HG02610 (cell line): ENCODE results near the gene BTBD2.
A peak's percentile ranks its signal among the peaks of the same experiment; 100 is the strongest.

Experiments
- ATAC-seq: cut with Tn5 transposase; IDR thresholded peaks from one replicate; pipeline ENCODE4 v1.9.1; 2021; ENCODE audit warnings: mild to moderate bottlenecking, moderate library complexity; ENCODE audit not compliant: unreplicated experiment

BTBD2 gene

DNA sequence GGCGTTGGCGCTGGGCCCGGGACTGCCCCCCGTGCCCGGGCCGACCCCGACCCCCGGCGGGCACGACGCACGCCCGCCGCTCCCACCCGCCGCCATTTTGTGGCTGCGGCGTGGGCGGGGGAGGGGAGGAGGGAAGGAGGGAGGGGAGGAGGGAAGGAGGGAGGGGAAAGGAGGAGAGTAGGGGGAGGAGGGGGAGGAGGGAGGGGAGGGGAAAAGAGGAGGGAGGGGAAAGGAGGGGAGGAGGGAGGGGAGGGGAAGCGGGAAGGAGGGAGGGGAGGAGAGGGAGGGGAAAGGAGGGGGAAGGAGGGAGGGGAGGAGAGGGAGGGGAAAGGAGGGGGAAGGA, at the start of gene BTBD2:
Gene BTBD2, minus strand, starts transcription at position 107 of the 343 bp plus-strand sequence. Its CDS starts 11 bp downstream, at position 96.
- ATAC-seq = no peak

- no peak for ATAC-seq
Observed at GRCh38 chr19:2064788-2065524, 49.4 kb upstream of the BTBD2 start.

DNA sequence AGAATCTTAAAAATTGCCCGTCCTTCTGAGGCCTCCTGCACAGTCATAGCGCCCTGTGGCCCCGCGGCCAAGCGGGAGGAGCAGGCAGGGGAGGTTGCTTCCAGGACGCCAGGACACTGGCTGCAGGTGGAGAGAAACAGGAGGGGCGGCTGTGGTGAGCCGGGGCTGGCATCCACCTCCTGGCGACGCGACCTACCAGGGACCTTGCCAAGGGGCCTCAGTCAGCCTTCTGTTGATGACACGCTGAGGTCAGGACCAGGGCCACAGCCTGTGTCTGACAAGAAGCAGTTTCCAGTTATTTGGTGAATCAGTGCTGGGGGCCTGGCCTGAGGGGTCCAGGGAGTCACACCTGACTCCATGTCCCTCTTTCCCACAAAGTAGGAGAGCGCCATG, 48.9 kb upstream of the BTBD2 start:
- ATAC-seq = no peak

DNA sequence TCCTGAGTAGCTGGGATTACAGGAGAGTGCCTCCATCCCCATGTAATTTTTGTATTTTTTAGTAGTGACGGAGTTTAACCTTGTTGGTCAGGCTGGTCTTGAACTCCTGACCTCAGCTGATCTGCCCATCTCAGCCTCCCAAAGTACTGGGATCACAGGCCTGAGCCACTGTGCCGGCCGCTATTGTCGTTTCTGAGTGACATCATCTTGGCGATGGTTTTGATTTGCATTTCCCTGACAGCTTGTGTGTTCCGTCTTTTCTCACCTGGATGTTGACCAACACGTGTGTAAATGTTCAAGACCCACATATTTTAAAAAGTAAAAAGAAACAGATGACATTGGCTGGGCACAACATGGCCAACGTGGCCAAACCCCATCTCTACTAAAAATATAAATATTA, 48.3 kb upstream of the BTBD2 start:
- ATAC-seq = no peak

GRCh38 chr19:2062770-2063169, 47.3 kb upstream of the BTBD2 start:
- no peak for ATAC-seq

- ATAC-seq = no peak
Observed at GRCh38 chr19:2062389-2062729, 46.8 kb upstream of the BTBD2 start.

GRCh38 chr19:2061495-2062388, 46.2 kb upstream of the BTBD2 start:
- ATAC-seq = peak; percentile 70

DNA sequence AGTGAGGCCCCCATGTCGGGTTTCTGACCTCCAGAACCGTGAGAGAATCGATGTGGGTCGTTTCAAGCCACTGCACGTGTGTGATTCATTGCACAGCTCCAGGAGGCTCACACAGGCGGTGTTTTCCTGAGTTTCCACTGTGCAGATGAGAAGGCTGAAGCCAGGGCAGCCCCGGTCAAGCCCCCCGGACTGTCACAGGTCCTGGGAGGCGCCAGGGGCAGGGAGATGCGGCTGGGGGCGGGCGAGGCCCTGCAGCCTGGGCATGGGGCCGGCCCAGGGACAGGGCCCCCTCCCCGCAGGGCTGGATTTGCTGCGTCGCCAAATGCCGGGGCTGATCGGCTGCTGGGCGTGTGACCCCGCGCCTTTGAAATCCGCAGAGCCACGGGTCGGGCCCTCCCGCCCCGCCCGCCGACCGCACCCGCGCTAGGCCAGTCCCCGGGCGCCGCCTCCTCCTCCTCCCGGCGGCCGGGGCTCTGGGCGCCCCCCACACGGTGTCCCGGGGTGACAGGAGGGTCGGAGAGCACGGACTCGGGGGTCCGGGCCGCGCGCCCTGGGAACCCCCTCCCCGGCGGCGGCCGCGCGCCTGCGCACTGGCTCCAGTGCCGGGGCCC, 45.5 kb upstream of the BTBD2 start:
- ATAC-seq = peak; percentile 36

- ATAC-seq = no peak
Observed at GRCh38 chr19:2059422-2060201, 44.1 kb upstream of the BTBD2 start.

GRCh38 chr19:2058570-2059421, 43.3 kb upstream of the BTBD2 start:
- ATAC-seq = no peak

DNA sequence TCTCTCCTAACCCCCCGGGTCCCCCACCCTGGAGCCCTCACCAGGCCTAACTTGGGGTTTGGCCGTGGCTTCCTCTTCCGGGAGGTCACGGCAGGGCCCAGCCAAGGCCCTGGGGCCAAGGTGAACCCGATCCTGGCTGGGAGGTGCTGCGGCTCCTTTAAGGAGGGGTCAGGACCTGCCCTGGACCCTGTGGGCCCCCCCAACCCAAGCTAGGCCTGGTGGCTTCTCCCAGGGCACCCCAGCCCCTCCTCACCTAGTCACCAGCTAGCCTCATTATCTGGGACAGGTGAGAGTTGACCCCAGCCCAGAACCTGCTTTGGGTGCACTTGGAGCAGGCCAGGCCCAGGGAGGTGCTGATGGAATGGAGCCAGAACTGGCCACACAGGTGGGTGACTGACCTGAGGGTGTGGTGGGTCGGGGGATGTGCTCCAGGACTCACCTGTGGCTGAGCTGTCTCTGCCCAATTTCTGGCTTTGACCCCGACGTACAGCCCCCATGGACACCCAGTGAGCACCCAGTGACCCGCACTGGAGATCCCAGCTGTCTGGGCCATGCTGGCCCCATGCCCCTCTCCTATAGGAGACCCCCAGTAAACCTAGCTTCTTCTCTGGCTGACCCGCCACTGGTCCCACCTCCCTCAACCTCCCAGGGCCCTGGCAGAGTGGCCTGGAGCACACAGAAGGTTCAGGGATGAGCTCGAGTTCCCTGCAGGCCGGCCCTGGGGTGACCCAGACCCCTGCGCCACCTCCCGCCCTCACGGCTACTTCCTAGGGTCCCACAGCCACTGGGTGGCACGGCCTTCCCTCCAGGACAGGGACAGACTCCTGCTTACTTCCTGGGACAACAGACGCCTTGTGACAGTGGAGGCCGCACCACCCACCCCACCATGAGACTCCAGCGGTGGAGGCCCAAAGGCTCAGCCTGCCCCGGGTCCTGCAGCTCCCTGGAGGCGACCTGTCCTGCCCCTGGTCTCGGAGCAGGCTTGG, 42.3 kb upstream of the BTBD2 start:
- no peak for ATAC-seq

- no peak for ATAC-seq
Observed at GRCh38 chr19:2056837-2057192, 41.3 kb upstream of the BTBD2 start.

DNA sequence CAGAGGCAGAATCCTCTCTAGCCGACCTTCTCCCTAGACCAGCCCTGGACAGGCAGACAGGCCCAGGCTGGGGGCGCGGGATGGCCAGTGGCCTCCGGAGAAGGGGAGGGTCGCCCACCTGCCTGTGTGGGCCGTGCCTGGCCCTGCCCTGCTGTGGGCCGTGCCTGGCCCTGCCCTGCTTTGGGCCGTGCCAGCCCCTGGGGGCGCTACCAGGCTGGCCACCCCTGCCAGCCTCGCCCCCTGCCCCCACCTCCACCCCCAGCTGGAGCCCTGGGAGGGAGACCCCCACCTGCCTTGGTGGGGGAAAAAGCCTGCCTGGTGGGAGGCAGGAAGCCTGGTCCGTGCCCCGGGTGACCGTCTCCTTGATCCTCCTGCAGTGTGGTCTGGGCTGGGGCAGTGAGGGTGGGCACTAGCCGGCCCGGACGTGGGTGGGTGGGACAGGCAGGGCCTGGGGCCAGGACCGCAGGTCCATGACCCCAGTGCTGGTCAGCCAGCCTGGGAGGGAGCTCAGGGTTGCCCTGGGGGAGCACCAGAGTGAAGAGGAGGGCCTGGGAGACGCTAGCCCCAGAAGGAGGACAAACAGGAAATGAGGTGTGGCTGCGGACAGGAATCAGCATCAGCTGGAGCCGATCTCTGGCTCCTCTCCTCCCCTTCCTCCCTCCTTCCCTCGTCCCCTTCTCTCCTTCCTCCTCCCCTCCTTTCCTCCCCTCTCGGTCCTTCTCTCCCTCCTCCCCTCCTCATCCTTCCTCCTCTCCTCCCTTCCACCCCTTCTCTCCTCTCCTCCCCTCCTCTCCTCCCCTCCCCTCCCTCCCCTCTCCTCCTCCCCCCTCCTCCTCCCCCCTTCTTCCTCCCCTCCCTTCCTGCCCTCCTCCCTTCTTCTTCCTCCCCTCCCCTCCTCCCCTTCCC, 40.7 kb upstream of the BTBD2 start:
- ATAC-seq = no peak

GRCh38 chr19:2054763-2055162, 39.2 kb upstream of the BTBD2 start:
- ATAC-seq = no peak

DNA sequence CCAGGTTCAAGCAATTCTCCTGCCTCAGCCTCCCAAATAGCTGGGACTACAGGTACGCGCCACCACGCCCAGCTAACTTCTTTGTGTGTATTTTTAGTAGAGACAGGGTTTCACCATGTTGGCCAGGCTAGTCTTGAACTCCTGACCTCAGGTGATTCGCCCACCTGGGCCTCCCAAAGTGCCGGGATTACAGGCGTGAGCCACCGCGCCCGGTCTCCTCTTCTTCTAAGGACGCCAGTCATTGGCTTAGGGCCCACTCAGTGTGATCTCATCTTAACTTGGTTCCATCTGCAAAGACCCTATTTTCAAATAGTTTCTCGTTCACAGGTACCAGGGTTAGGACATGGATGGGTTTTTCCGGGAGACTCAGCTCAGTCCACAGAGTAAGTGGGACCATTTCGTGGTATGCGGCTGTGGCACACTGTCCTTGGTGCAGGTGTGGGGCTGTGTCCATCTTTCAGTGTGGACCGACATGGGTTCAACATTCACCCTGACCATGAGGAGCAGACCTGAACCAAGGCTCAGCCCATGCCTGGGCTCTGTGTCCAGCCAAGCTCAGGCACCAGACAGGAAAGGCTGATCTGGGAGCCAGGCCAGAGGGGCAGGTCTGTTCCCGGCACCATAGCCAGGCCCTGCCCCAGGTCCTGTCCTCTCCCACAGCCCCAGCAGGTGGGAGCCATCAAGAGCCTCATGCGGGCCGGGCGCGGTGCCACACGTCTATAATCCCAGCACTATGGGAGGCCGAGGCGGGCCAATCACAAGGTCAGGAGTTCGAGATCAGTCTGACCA, 38.3 kb upstream of the BTBD2 start:
- ATAC-seq = no peak

DNA sequence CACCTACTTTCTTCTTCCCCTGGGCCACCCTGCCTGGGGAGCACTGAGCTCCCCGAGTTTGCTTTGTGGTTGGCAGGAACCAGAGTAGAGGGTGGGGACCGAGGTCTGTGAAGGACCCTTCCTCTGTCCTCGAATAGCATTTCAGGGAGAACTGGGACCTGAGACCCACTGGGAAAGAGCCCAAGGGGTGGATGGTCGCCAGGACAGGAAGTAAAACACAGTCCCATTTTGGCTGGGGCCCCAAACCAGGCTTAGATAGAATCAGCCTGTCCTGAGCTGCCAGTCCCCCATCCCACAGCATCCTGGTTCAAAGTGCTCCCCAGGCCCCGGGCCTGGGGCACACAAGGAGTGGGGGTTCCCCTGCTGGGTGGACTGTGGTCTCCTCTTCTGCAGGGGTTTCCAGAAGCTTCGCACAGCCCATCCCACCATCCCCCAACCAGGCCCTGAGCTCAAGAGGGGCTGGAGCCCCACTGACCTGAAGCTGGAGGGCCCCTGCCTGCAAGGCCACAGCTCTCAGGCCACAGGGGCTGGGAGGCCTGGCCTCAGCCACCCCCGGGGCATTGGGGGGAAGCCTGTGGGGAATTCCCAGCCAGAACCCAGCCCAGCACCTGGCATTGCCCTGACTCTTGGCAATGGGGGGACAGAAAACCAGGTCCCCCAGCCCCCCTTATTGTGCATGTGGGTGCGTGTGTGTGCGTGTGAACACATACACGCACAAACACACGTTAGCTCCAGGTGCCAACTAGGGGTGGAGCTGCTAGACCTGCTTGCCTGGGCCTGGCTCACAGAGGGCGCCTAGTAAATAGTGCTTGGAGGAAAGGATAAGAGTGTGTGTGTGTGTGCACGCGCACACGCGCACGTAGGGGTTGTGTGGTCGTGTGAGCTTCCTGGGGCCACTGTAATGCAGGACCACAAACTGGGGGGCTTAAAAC, 36.5 kb upstream of the BTBD2 start:
- no peak for ATAC-seq
